BJ (cell line): Measurements from ENCODE around the gene RSPRY1. TPM values are rescaled to one million over a fixed set of nuclear protein-coding genes. Genes with fewer than 3 reads are reported as not detected.
A peak's percentile ranks its signal among the peaks of the same experiment; 100 is the strongest.
"Not testable (repeated sequence)": the region's sequence is repeated elsewhere in the genome, so short reads cannot be mapped to it uniquely, and the experiment has no call there.

Source experiments
- CTCF ChIA-PET: fragments of 350-600 bp; formaldehyde crosslinking; extraction: SDS; loops from one replicate; lab custom pipeline; 2021; ENCODE audit warnings: antibody characterized with exemption, inconsistent platforms; lab: Yijun Ruan, JAX
- POLR2A ChIA-PET: fragments of 300-600 bp; sonication (Branson Sonifier 250); formaldehyde crosslinking; extraction: SDS; loops from one replicate; lab custom pipeline; 2021; ENCODE audit warnings: antibody characterized with exemption; lab: Charles Lee
- DNase-seq: peaks from one replicate; pipeline ENCODE4 v3.0.0-alpha.2; 2011; ENCODE audit warnings: low read depth
- H3K27me3 ChIP-seq: 2 replicates; pipeline ENCODE4 v1.6.0; 2011; ENCODE audit warnings: low read length; ENCODE audit not compliant: control insufficient read depth, insufficient read depth
- H3K36me3 ChIP-seq: 2 replicates; pipeline ENCODE4 v1.5.1; 2011; ENCODE audit warnings: low read length; ENCODE audit not compliant: control insufficient read depth, insufficient read depth
- H3K4me3 ChIP-seq: 2 replicates; pipeline ENCODE4 v1.5.1; 2011; ENCODE audit warnings: low read depth, mild to moderate bottlenecking, control low read depth, low read length
- CTCF ChIP-seq: IDR thresholded peaks from 2 replicates; pipeline ENCODE4 v1.5.1; 2011; ENCODE audit warnings: low read depth, mild to moderate bottlenecking, control low read depth, inconsistent platforms, low read length, moderate library complexity; ENCODE audit not compliant: insufficient read depth
- polyA plus RNA-seq: library from polyadenylated mRNA; depleted of rRNA; stranded (reverse); fragments of >200 nt; gene quantifications from 2 replicates; pipeline ENCODE4 v1.2.3, GENCODE V29; 2011

Gene RSPRY1
- polyA plus RNA-seq, 1 experiment, result 29.7 TPM

- CTCF ChIA-PET, result no interaction called here
Observed at GRCh38 chr16:57271867-57272495, 85.9 kb downstream of the RSPRY1 start.

GRCh38 chr16:57273359-57273758 lies 87.2 kb downstream of the RSPRY1 start:
- no peak for DNase-seq
- no peaks in the 10 kb centered on the region for H3K27me3 ChIP-seq
- CTCF ChIA-PET, result no interaction called here

More at GRCh38 chr16:57271867-57272495, 85.9 kb downstream of the RSPRY1 start:
- Histone ChIP-seq H3K27me3 (no peaks in the 10 kb centered on the region), H3K36me3 (no peaks in the 10 kb centered on the region), H3K4me3 (no peak overlapping the region)
- DNase-seq, result no peak
- no peak for TF ChIP-seq CTCF
- POLR2A ChIA-PET, result no interaction called here

GRCh38 chr16:57273826-57274225 lies 87.7 kb downstream of the RSPRY1 start:
- Histone ChIP-seq H3K36me3 (no peaks in the 10 kb centered on the region), H3K4me3 (no peak overlapping the region), H3K27me3 (0 out of 2 replicates have a peak, but pooled peaks cover 1% of the 10 kb centered on the region)
- TF ChIP-seq CTCF, result no peak
- no peak for DNase-seq
- ChIA-PET POLR2A (no interaction called here), CTCF (no interaction called here)

More at GRCh38 chr16:57273359-57273758, 87.2 kb downstream of the RSPRY1 start:
- Histone ChIP-seq H3K4me3 (no peak overlapping the region), H3K36me3 (no peaks in the 10 kb centered on the region)
- POLR2A ChIA-PET, result no interaction called here
- no peak for TF ChIP-seq CTCF

GRCh38 chr16:57275946-57276345 lies 89.8 kb downstream of the RSPRY1 start:
- CTCF ChIA-PET, H3K4me3 ChIP-seq, DNase-seq, H3K27me3 ChIP-seq, POLR2A ChIA-PET, H3K36me3 ChIP-seq: not testable (repeated sequence)

- no peak overlapping the region for H3K4me3 ChIP-seq
- DNase-seq, result no peak
- ChIA-PET CTCF (no interaction called here), POLR2A (no interaction called here)
- H3K27me3 ChIP-seq, result peaks cover 6% of the 10 kb centered on the region; the same call in 1 of the 2 replicates
- TF ChIP-seq CTCF, result no peak
- no peaks in the 10 kb centered on the region for H3K36me3 ChIP-seq
Observed at GRCh38 chr16:57276596-57276995, 90.5 kb downstream of the RSPRY1 start.

- Histone ChIP-seq H3K36me3 (no peaks in the 10 kb centered on the region), H3K27me3 (peaks cover 8% of the 10 kb centered on the region; the same call in 1 of the 2 replicates), H3K4me3 (no peak overlapping the region)
- no peak for TF ChIP-seq CTCF
- POLR2A ChIA-PET, result no interaction called here
- peak; percentile 41 for DNase-seq
- CTCF ChIA-PET, result interaction anchor here (0.8 to 2.0 kb wide), 4 partner anchors 10 to 140 kb away, joined by 3 to 8 read pairs (median 6); no protein-coding TSS in a partner anchor
Observed at GRCh38 chr16:57277586-57277985, 91.5 kb downstream of the RSPRY1 start.
